Kidney epithelial cell (primary cell): ENCODE measurements around the gene MFN1. TPM values are rescaled to one million over a fixed set of nuclear protein-coding genes. Genes with fewer than 3 reads are reported as not detected.

ENCODE experiments used
- DNase-seq: peaks from one replicate; pipeline ENCODE4 v3.0.0-alpha.2; 2010; ENCODE audit warnings: low read depth
- H3K27me3 ChIP-seq: 2 replicates; pipeline ENCODE4 v1.6.0; 2011; ENCODE audit warnings: low read length; ENCODE audit not compliant: control insufficient read depth, insufficient read depth
- H3K36me3 ChIP-seq: 2 replicates; pipeline ENCODE4 v1.5.1; 2011; ENCODE audit warnings: low read length; ENCODE audit not compliant: control insufficient read depth, insufficient read depth
- H3K4me3 ChIP-seq: 2 replicates; pipeline ENCODE4 v1.5.1; 2011; ENCODE audit warnings: low read depth, mild to moderate bottlenecking, control low read depth, low read length
- CTCF ChIP-seq: IDR thresholded peaks from 2 replicates; pipeline ENCODE4 v1.5.1; 2011; ENCODE audit warnings: mild to moderate bottlenecking, moderate library complexity, low read length, control low read depth, inconsistent platforms; ENCODE audit not compliant: insufficient read depth, poor library complexity, severe bottlenecking
- total RNA-seq: library from RNA; depleted of rRNA; stranded (reverse); fragments of >200 nt; gene quantifications from 2 replicates; pipeline ENCODE4 v1.2.3, GENCODE V29; 2015

The MFN1 gene
- total RNA-seq, 1 donor from 2014 or later, result 38.0 TPM

GRCh38 chr3:179428876-179429548 lies 81.5 kb downstream of the MFN1 start:
- Histone ChIP-seq H3K36me3 (no peaks in the 10 kb centered on the region), H3K27me3 (no peaks in the 10 kb centered on the region), H3K4me3 (no peak overlapping the region)
- no peak for DNase-seq
- no peak for TF ChIP-seq CTCF

- no peak overlapping the region for H3K4me3 ChIP-seq
- no peaks in the 10 kb centered on the region for H3K27me3 ChIP-seq
- H3K36me3 ChIP-seq, result no peaks in the 10 kb centered on the region
- TF ChIP-seq CTCF, result no peak
- no peak for DNase-seq
These were observed 82.9 kb downstream of the MFN1 start for GRCh38 chr3:179430277-179430870.

GRCh38 chr3:179432021-179432420 lies 84.5 kb downstream of the MFN1 start:
- no peaks in the 10 kb centered on the region for H3K27me3 ChIP-seq
- TF ChIP-seq CTCF, result no peak
- H3K36me3 ChIP-seq, result no peaks in the 10 kb centered on the region
- no peak for DNase-seq
- no peak overlapping the region for H3K4me3 ChIP-seq

- H3K4me3 ChIP-seq, result no peak overlapping the region
- no peaks in the 10 kb centered on the region for H3K36me3 ChIP-seq
- DNase-seq, result no peak
- TF ChIP-seq CTCF, result no peak
- no peaks in the 10 kb centered on the region for H3K27me3 ChIP-seq
These were observed 84.9 kb downstream of the MFN1 start for GRCh38 chr3:179432451-179432850.

- Histone ChIP-seq H3K4me3 (no peak overlapping the region), H3K36me3 (no peaks in the 10 kb centered on the region), H3K27me3 (no peaks in the 10 kb centered on the region)
- TF ChIP-seq CTCF, result no peak
- no peak for DNase-seq
These were observed 89.0 kb downstream of the MFN1 start for GRCh38 chr3:179436517-179436916.

- Histone ChIP-seq H3K27me3 (no peaks in the 10 kb centered on the region), H3K36me3 (no peaks in the 10 kb centered on the region), H3K4me3 (no peak overlapping the region)
- DNase-seq, result no peak
- no peak for TF ChIP-seq CTCF
These were observed 91.3 kb downstream of the MFN1 start for GRCh38 chr3:179438841-179439240.
